Kidney (tissue), 14 donors: ENCODE data around the gene HMG20B. TPM values are rescaled to one million over a fixed set of nuclear protein-coding genes. Genes with fewer than 3 reads are reported as not detected.

Experiments
- DNase-seq, 5 donors: peaks; one replicate each; pipeline ENCODE4 v3.0.0-alpha.2; 2013 to 2020
- FAIRE-seq: peaks from 2 replicates; lab custom pipeline; 2012; peaks lifted over from hg19 to GRCh38; lab: Jason Lieb, UNC
- H3K27ac ChIP-seq, 2 donors: one replicate each; pipeline ENCODE4 v1.7.0; 2013; ENCODE audit warnings: low read depth in 2 of 2, low read length in 2 of 2, inconsistent platforms in 1 of 2
- H3K27me3 ChIP-seq: one replicate; pipeline ENCODE4 v1.7.1; 2013; ENCODE audit warnings: low read length, inconsistent platforms; ENCODE audit not compliant: control insufficient read depth, insufficient read depth
- H3K36me3 ChIP-seq, 3 donors: one replicate each; pipeline versions ENCODE4 v1.7.0 to v1.7.1; 2013; ENCODE audit warnings: low read length in 3 of 3, control low read depth in 1 of 3, inconsistent platforms in 1 of 3; ENCODE audit not compliant: insufficient read depth in 3 of 3, control insufficient read depth in 2 of 3
- H3K4me1 ChIP-seq, 3 donors: one replicate each; pipeline versions ENCODE4 v1.7.0 to v1.7.1; 2013; ENCODE audit warnings: low read length in 3 of 3, inconsistent platforms in 1 of 3, low read depth in 1 of 3; ENCODE audit not compliant: control insufficient read depth in 2 of 3, insufficient read depth in 2 of 3
- H3K4me3 ChIP-seq, 3 donors: one replicate each; pipeline versions ENCODE4 v1.7.0 to v1.8.1; 2013; ENCODE audit warnings: low read length in 3 of 3, control low read depth in 1 of 3, inconsistent platforms in 1 of 3
- H3K9ac ChIP-seq, 3 donors: one replicate each; pipeline versions ENCODE4 v1.7.0 to v1.7.1; 2013; ENCODE audit warnings: low read length in 3 of 3, control low read depth in 1 of 3, inconsistent platforms in 1 of 3
- H3K9me3 ChIP-seq, 3 donors: one replicate each; pipeline versions ENCODE4 v1.7.0 to v1.7.1; 2013; ENCODE audit warnings: low read length in 3 of 3, control low read depth in 1 of 3, inconsistent platforms in 1 of 3; ENCODE audit not compliant: control insufficient read depth in 2 of 3, insufficient read depth in 1 of 3
- intact Hi-C: fragments of 100-400 bp; cut with DNase I; formaldehyde crosslinking; loops from one replicate; pipeline ENCODE4 v1.11.1; 2022
- polyA plus RNA-seq: library from polyadenylated mRNA; stranded (reverse); fragments of 350-450 nt; fragmentation: Illumina TruSeq; extraction: RNeasy Lipid Tissue Mini Kit (QIAGEN cat#74804); gene quantifications from one replicate; pipeline ENCODE4 v1.2.3, GENCODE V29; 2014; ENCODE audit warnings: low read depth, low replicate concordance; ENCODE audit not compliant: insufficient read depth
- total RNA-seq: library from RNA; stranded (reverse); fragmentation: NEBNext Ultra II Directional; extraction: Animal tissue kit (Norgen Biotek cat#: 25700); gene quantifications from one replicate; pipeline ENCODE4 v1.2.1, GENCODE V29; 2021
- TF ChIP-seq, protein P1 (sequence below): IDR thresholded peaks from 3 replicates; pipeline ENCODE4 v1.5.1; 2012; ENCODE audit warnings: mild to moderate bottlenecking, moderate library complexity, borderline replicate concordance; ENCODE audit not compliant: insufficient read depth; ENCODE audit errors: extremely low read depth
- donor health status: control.
- donor health status: control.
- donor health status: control.
- donor health status: control.
- donor health status: control.
- donor health status: DM: yes; HTN: yes; CAD: no.
- donor health status: Normal renal cell carcinoma (clear cell type).

HMG20B gene
- total and polyA plus RNA-seq, 2 donors from 2014 or later = 69.7 to 82.6 TPM

DNA sequence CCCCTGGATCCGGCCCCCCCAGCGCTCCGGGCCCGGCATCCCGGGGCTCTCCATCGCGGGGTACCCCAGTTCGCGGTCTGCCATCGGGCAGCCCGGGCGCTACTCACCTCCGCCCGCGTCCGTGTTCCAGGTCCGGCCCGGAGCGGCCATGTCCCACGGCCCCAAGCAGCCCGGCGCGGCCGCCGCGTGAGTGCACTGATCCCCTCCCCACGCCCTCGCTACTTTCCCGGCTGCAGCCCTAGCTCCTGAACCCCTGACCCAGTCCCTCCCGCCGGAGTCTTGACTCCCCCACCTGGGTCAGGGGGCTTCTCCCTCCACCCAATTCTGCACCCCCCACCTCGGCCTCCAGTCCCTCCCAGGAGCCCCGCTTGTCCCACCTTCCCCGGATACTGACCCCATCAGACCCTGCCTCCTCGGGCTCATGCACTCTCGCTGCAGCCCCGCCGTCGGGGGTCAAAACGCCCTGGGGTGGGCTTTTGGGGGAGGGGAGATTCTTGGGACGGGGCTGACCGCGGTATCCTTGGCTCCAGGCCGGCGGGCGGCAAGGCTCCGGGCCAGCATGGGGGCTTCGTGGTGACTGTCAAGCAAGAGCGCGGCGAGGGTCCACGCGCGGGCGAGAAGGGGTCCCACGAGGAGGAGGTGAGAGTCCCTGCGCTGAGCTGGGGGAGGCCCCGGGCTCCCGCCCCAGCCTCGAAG, 566 bp downstream of the HMG20B start:
- FAIRE-seq = no peak
- no peaks in the 10 kb centered on the region for H3K27me3 ChIP-seq
- H3K9me3 ChIP-seq = no peaks in the 10 kb centered on the region
- H3K4me1 ChIP-seq = peaks cover 0 to 4% (median 3%) of the 10 kb centered on the region in 3 donors
- peak in 2 of 5 donors; percentile 46 to 87 for DNase-seq
- intact Hi-C loops = no loop called here
- H3K4me3 ChIP-seq = peak overlapping the region; percentile 57 to 76 (median 70)
- no peak overlapping the region for H3K27ac ChIP-seq
- peak overlapping the region; percentile 18 to 65 (median 32) for H3K9ac ChIP-seq
- peaks cover 0 to 2% (median 0%) of the 10 kb centered on the region in 3 donors for H3K36me3 ChIP-seq
- TF ChIP-seq, protein P1, sequence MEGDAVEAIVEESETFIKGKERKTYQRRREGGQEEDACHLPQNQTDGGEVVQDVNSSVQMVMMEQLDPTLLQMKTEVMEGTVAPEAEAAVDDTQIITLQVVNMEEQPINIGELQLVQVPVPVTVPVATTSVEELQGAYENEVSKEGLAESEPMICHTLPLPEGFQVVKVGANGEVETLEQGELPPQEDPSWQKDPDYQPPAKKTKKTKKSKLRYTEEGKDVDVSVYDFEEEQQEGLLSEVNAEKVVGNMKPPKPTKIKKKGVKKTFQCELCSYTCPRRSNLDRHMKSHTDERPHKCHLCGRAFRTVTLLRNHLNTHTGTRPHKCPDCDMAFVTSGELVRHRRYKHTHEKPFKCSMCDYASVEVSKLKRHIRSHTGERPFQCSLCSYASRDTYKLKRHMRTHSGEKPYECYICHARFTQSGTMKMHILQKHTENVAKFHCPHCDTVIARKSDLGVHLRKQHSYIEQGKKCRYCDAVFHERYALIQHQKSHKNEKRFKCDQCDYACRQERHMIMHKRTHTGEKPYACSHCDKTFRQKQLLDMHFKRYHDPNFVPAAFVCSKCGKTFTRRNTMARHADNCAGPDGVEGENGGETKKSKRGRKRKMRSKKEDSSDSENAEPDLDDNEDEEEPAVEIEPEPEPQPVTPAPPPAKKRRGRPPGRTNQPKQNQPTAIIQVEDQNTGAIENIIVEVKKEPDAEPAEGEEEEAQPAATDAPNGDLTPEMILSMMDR = no peak

DNA sequence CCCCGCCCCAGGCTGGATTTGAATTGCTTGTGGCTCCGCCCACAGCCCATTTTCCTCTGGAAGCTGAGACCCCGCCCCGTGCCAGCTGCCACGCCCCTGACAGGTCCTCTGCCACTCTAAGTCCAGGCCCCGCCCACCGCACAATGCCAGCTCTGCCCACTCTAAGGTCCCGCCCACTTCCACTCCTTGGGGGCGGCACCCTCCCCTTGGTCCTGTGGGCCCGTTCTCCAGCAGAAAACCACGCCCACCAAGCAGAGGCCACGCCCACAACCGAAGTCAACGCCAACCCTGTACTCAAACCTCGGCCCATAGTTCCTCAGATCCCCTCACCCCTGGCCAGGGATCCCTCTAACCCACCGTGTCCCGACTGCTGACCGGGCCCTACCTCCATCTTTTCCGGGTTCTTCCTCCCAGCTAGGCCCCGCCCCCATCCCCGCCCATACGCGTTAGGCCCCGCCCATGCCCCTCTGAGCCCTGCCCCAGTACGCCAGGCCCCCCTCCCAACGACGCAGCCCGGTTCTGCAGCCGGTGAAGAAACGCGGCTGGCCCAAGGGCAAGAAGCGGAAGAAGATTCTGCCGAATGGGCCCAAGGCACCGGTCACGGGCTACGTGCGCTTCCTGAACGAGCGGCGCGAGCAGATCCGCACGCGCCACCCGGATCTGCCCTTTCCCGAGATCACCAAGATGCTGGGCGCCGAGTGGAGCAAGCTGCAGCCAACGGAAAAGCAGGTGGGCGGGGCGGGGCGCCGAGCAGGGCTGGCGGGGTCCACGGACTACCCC, 1.3 kb downstream of the HMG20B start:
- no peaks in the 10 kb centered on the region for H3K27me3 ChIP-seq
- intact Hi-C loops = no loop called here
- peak overlapping the region in 1 of 3 donors; percentile 76 for H3K4me3 ChIP-seq
- DNase-seq (peak; percentile 87 to 96 (median 92)), FAIRE-seq (no peak)
- no peak overlapping the region for H3K9ac ChIP-seq
- no peak overlapping the region for H3K27ac ChIP-seq
- TF ChIP-seq, protein P1 = no peak
- H3K4me1 ChIP-seq = peaks cover 0 to 4% (median 3%) of the 10 kb centered on the region in 3 donors
- H3K36me3 ChIP-seq = peaks cover 0 to 2% (median 0%) of the 10 kb centered on the region in 3 donors
- no peaks in the 10 kb centered on the region for H3K9me3 ChIP-seq

DNA sequence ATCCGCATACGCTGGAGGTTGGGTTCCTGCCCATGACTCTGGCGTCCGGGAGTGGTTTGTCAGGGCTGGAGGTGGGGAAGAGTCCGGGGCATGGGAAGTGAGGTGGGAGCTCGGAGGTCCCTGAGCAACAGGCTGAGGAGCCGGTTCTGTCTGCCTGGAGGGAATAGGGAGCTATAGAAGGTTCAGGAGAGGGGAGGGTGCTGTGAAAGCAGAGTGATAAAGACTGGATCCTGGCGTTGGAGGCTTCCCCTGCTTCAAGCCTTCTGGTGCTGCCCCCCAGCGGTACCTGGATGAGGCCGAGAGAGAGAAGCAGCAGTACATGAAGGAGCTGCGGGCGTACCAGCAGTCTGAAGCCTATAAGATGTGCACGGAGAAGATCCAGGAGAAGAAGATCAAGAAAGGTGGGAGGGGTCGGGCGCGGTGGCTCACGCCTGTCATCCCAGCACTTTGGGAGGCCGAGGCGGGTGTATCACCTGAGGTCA, 2.6 kb downstream of the HMG20B start:
- intact Hi-C loops = no loop called here
- Histone ChIP-seq H3K36me3 (peaks cover 0 to 2% (median 0%) of the 10 kb centered on the region in 3 donors), H3K4me1 (peaks cover 0 to 4% (median 3%) of the 10 kb centered on the region in 3 donors), H3K9ac (no peak overlapping the region), H3K27ac (no peak overlapping the region), H3K27me3 (no peaks in the 10 kb centered on the region), H3K4me3 (no peak overlapping the region), H3K9me3 (no peaks in the 10 kb centered on the region)
- peak in 1 of 5 donors; percentile 51 for DNase-seq
- TF ChIP-seq, protein P1 = no peak
- no peak for FAIRE-seq
